GM12891 (cell line): ENCODE measurements around the gene PRDM16.

Experiments
- PAX5 ChIP-seq: IDR thresholded peaks from 2 replicates; pipeline ENCODE4 v1.6.1; 2011; ENCODE audit warnings: low read length, moderate library complexity, mild to moderate bottlenecking; ENCODE audit not compliant: insufficient read depth, severe bottlenecking
- POLR2A ChIP-seq: IDR thresholded peaks from 2 replicates; pipeline ENCODE4 v1.6.1; 2011; ENCODE audit warnings: low read depth, low read length, control low read depth
- POLR2AphosphoS5 ChIP-seq: IDR thresholded peaks from 2 replicates; pipeline ENCODE4 v1.6.1; 2011; ENCODE audit warnings: low read depth, low read length, control low read depth
- SPI1 ChIP-seq: IDR thresholded peaks from 2 replicates; pipeline ENCODE4 v1.6.1; 2011; ENCODE audit warnings: low read depth, low read length, control low read depth
- TAF1 ChIP-seq: IDR thresholded peaks from 2 replicates; pipeline ENCODE4 v1.6.1; 2011; ENCODE audit warnings: low read depth, low read length, control low read depth

- TF ChIP-seq TAF1 (no peak), POLR2A (no peak), POLR2AphosphoS5 (no peak), PAX5 (no peak), SPI1 (no peak)
These were observed 306.2 kb downstream of the PRDM16 start for GRCh38 chr1:3375245-3375644.
